GM21423 (cell line): ENCODE data around the gene CD248.
"Not testable (repeated sequence)": the region's sequence is repeated elsewhere in the genome, so short reads cannot be mapped to it uniquely, and the experiment has no call there.

ENCODE experiments used
- ATAC-seq: cut with Tn5 transposase; IDR thresholded peaks from one replicate; pipeline ENCODE4 v1.9.1; 2021; ENCODE audit warnings: mild to moderate bottlenecking, moderate library complexity; ENCODE audit not compliant: unreplicated experiment

Gene CD248, protein sequence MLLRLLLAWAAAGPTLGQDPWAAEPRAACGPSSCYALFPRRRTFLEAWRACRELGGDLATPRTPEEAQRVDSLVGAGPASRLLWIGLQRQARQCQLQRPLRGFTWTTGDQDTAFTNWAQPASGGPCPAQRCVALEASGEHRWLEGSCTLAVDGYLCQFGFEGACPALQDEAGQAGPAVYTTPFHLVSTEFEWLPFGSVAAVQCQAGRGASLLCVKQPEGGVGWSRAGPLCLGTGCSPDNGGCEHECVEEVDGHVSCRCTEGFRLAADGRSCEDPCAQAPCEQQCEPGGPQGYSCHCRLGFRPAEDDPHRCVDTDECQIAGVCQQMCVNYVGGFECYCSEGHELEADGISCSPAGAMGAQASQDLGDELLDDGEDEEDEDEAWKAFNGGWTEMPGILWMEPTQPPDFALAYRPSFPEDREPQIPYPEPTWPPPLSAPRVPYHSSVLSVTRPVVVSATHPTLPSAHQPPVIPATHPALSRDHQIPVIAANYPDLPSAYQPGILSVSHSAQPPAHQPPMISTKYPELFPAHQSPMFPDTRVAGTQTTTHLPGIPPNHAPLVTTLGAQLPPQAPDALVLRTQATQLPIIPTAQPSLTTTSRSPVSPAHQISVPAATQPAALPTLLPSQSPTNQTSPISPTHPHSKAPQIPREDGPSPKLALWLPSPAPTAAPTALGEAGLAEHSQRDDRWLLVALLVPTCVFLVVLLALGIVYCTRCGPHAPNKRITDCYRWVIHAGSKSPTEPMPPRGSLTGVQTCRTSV

GRCh38 chr11:66316849-66317251, at the start of gene CD248:
CD248 (minus strand) TSS chr11:66317044; CDS start chr11:66317027, 17 bp downstream.
- no peak for ATAC-seq

DNA sequence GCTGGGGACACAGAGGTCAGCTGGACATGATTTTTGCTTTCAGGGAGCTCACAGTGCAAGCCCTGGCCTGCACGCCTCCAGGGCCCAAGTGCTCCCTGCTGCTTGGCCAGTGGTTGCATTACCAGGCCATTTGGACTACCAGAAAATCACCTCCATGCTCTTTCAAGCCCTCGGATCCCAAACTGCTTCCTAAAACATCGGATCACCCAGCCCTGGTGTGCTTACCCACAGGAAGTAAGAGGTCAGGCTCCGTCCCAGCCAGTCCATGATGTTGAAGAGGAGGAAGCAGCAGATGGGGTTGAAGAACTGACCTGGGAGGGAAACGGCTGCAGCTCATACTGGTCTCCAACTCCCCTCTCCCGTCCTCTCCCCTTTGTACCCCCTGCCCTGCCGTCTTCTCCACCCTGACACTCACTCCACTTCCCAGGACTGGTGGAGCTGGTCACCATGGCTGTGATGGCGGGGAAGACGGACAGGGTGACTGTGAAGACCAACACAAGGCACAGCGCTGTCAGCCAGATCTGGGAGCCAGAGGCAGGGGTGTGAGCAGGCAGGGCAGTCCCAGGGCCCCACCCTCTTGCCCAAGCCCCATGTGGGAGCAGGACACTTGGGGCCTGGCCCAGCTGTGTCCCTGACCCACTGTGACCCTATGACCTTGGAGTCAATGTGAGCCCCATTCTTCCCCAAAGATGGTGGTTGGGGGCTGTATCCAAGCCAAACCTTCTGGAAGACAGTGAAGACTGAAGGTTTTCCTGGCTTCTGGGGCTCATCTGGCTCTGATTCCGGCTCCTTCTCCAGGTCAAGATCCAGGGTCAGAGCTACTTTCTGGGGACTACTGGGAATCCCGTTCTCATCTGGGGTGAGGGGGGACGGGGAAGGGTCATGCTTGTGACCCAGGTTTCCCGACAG, 49.1 kb upstream of the CD248 start:
- ATAC-seq: no peak

DNA sequence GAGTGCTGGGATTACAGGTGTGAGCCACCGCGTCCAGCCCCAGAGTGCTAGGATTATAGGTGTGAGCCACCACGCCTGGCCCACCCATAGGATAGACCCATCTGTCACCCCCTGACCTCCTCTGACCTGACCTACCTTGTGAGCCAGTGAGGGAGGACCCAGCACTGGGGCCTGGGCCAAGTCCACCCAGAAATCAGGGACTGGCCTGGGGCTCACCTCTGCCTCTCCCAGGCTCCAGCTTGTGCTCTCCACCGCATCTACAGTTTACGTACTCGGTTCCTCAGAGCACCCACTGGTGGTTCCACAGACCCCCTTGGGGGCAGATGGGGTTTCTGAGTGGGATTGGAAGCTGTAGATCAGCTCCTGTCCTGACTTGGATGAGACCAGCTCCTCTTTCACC, 48.3 kb upstream of the CD248 start:
- no peak for ATAC-seq

DNA sequence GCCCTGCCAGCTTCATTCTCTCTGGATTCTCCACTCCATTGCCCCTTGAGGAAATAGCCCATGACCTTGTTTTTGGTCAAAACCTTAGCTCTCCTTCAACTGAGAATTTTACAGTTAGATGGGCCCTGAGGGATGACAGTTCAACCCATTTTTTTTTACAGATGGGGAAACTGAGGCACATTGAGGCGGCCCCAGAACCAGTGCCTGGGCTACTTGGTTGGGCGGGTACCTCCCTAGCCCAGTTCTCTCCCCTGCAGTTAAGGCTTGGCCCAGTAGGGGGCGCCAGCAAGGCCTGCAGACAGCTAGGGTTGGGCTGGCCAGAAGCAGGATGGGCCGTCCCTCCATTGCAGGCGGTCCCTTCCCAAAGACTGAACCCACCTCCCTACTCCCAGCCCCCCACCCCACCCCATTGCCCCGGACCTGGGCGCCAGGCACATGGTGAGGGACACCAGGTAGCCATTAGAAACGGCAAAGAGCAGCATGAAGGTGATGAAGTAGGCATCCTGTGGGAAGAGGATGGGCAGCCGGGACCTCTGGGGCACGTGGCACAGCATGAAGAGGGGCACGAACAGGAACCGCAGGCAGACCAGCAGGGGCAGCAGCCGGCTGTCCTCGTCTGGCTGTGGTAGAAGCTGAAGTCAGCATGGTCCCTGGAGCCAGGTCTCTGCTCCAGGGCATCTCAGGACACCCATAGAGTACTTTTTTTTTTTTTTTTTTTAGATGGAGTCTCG, 47.1 kb upstream of the CD248 start:
- ATAC-seq: no peak

- no peak for ATAC-seq
Measured at GRCh38 chr11:66363187-66363601, 46.4 kb upstream of the CD248 start.

DNA sequence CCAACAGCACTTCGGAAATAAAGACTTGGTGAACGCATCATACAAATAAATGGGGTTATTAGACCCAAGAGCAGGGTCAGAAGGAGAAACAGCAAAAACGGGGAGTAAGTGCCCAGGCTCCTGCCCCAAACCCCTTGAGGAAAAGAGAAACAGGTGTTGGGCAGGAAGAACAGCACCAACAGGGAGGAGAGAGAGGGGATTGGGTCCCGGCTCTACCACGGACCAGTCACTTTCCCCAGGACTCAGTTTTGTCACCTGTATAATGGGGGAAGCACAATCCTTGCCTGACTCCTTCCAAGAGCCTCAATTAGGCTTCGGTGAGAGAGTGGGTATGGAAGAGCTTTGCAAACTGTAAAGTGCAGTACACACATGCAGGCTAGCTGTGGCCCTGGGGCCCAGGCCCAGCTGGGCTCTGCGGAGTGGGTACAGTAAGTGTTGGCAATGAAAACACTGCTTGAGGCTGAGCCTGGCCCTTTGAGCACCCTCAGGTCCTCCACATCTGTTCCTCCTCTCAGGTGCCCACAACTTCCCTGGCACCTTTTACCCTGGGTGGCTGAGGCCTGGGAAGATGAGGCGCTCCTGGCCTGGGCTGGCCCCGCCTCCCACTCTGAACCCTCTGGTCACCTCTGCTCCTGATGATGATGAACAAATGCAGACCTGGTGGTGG, 45.8 kb upstream of the CD248 start:
- no peak for ATAC-seq

DNA sequence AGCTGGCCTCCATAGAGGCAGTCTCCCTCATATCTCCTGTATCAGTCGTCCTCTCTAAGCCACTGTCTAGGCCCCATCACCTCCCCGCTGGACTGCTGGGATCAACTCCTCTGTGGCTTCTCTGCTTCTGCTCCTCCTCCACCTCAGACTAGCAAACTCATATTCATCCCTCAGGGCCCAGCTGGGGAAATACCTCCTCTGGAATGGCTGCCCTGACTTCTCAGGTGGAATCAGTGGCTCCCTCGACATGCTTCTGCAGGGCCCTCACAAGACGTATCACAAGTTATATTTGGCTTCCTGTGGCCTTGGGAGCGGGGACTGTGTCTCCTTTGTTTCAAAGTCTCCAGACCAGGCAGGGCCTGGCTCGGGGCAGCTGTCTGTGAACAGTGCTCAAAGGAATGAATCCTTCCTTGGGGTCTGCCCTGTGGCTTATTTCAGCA, 44.7 kb upstream of the CD248 start:
- ATAC-seq: no peak

DNA sequence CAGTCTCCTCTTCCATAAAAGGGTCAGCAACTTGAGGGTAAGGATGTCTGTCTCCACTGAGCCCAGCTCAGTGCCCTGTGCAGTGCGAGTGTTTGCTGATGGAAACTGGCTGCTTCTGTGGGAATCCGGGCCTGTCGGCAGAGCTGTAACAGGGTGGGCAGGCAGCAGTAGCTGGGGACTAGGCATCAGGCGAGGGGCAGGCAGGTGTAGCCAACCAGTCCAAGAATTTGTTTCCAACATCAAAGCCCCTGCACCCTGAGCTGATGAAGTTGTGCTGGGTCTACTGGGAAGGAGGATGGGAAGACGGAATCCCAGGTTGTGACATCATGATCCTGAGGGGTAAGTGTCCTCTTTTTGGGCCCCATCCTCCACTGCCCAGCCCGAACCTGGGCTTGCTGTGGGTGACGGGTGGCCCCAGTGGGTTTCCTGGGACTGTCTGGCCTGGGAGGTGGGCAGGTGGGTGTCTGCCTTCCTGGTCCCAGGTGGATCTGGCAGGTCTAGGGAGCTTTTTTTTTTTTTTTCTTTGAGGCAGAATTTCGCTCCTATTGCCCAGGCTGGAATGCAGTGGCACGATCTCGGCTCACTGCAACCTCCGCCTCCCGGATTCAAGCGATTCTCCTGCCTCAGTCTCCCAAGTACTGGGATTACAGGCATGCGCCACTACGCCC, 43.7 kb upstream of the CD248 start:
- no peak for ATAC-seq

DNA sequence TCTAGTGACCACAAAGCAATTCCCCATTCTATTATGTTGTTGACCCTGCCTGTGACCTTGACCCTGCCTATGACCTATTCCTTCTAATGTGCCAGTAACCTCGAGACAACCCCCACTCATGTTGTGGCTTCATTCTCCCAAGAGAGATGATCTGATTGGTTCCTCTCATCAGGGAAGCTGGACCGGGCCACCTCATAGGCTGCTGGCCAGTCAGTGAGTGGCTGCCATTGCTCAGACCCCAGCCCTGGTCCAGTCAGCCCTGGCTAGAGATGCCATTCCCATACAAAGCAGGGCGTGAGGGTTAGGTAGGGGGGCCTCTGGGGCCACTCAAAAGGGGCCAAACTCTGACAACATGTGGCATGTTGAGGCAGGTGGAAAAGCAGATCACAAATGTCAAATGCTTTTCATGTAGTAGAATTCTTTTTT, 42.8 kb upstream of the CD248 start:
- no peak for ATAC-seq

DNA sequence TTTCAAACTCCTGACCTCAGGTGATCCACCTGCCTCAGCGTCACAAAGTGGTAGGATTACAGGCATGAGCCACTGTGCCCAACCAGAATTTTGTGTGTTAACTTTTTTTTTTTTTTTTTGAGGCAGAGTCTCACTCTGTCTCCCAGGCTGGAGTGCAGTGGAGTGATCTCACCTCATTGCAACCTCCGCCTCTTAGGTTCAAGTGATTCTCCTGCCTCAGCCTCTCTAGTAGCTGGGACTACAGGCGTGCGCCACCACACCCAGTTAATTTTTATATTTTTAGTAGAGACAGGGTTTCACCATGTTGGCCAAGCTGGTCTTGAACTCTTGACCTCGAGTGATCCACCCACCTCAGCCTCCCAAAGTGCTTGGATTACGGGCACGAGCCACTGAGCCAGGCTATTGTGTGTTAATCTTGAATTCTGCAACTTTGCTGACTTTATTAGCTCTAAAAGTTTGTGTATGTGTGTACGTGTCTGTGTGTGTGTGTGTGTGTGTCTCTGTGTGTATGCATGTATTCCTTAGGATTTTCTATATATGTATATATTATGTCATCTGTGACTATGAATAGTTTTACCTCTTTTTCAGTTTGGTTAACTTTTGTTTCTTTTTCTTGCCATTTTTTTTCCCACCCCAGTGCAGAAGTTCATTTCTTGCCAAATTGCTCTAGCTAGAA, 33.9 kb upstream of the CD248 start:
- not testable (repeated sequence) for ATAC-seq

GRCh38 chr11:66349084-66349386, 32.2 kb upstream of the CD248 start:
- no peak for ATAC-seq

GRCh38 chr11:66347425-66348276, 30.8 kb upstream of the CD248 start, which contains the start of gene B4GAT1:
B4GAT1 (minus strand) TSS chr11:66347629; CDS start chr11:66347545, 84 bp downstream.
- ATAC-seq: peak; percentile 37

- ATAC-seq: no peak
Measured at GRCh38 chr11:66346476-66347424, 29.9 kb upstream of the CD248 start.

GRCh38 chr11:66345316-66345649, 28.4 kb upstream of the CD248 start:
- no peak for ATAC-seq

DNA sequence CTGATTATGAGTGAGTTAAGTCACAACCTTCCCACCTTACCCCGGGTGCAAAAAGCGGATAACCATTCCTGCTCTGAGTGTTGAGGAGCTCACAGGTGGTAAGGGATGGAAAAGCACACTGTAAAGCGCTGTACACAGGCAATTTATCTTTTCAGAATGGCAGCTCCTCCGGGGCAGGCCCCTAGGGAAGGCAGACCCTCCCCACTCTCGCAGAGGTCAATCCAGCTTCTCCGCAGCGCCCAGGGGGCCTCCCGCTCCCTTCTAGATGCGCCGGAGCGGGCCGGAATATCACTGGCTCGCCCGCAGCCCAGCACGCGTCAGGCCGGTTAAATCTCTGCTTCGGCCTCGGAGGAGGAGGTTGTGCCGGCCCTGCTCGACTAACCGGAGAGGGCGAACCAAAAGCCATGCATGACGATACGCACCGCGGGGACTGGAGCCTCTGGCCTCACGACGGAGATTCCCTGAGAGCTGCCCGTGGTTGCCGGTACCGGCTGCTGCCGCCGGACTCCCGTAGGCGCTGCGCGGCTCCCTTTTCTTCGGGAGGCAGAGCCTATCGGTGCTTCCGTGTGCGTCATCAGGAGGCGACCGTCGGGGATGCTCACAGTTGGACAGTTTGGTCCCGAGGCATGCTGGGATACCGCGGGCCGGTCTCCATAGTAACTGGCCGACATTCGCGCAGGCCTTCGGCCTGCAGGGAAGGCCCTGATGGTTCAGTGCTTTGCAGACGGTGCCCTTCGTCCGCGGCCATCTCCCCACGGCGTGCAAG, 27.9 kb upstream of the CD248 start, which contains the start of gene BRMS1:
Gene BRMS1, minus strand, starts transcription at position 555 of the 766 bp plus-strand sequence. CDS start 2,870 bp downstream, outside the sequence.
- ATAC-seq: peak; percentile 69

GRCh38 chr11:66343176-66343575, 26.3 kb upstream of the CD248 start:
- no peak for ATAC-seq
